ENCODE data around the gene FANCE. TPM values are rescaled to one million over a fixed set of nuclear protein-coding genes. Genes with fewer than 3 reads are reported as not detected.

The FANCE gene
- total and polyA plus RNA-seq, 2 experiments from 2014 or later: 4.1 to 8.7 TPM

DNA sequence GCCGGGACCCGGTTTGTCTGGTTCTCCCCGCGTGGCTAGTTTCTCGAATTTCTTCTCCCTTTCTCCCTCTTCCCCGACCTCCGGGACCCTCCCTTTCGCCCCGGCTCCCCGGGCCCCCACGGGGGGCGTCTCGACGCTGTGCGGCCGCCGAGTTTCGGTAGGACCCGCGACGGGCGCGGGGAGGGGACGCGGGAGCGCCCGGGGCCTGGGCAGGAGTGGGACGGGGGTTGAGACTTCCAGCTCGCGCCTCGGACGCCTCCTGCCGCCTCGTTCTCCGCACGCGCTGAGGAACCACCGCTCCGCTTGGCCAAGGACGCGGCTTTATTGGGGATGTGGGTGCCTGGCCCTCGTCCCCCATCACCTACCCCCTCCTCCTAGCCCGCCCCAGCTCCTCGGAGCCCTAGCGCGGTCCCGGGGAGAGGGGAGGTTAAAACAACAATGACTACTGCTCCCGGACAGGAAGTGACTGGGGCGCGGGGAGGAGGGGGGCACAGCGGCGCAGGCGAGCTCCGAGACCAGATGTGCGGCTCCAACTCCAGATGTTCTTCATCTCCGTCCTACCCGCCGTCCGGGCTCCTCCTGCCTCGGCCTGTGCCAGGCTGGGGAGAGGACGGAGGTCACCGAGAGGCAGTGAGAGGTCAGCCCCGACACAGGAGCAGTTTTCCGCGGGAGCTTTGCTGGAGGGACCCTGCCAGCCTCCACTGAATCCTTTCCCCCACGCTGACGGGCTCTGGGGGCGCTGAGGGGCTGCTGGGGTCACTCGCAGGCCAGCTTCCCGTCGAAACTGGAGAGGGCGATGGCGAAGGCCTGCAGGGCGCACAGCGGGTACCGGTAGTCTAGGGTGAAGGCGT, 45.7 kb downstream of the FANCE start:
- H3K4me3 ChIP-seq: peak overlapping the region; percentile 86
- peak overlapping the region; percentile 95 for H3K4me2 ChIP-seq
- peaks cover 65% of the 10 kb centered on the region for H3K79me2 ChIP-seq
- H3K9me3 ChIP-seq (ENCODE audit: low read depth): no peaks in the 10 kb centered on the region
- TF ChIP-seq EZH2phosphoT487 (IDR thresholded peaks at IDR 0.05; ENCODE audit: low read depth, severe bottlenecking, unreplicated experiment): no peak
- no peak for TF ChIP-seq CTCF (IDR thresholded peaks at IDR 0.05; ENCODE audit: poor library complexity)
- TF ChIP-seq EZH2 (IDR thresholded peaks at IDR 0.05; ENCODE audit: borderline replicate concordance): no peak
- DNase-seq (ENCODE audit: low spot score): peak; percentile 78
- H3K27me3 ChIP-seq: no peaks in the 10 kb centered on the region
- no peaks in the 10 kb centered on the region for H3K9me2 ChIP-seq (replicated peaks; ENCODE audit: insufficient read depth)
- H3K27ac ChIP-seq: peak overlapping the region; percentile 99
- peaks cover 18% of the 10 kb centered on the region for H4K20me1 ChIP-seq (ENCODE audit: insufficient read depth, poor library complexity, severe bottlenecking)
- 5% methylated on average over 44 of the region's 77 CpGs for WGBS (ENCODE audit: low lambda C conversion rate, missing lambda C conversion rate)
- H3K4me1 ChIP-seq (ENCODE audit: insufficient read depth): peaks cover 39% of the 10 kb centered on the region
- H3K36me3 ChIP-seq (replicated peaks; ENCODE audit: insufficient read depth, low read depth): no peaks in the 10 kb centered on the region
- peak overlapping the region; percentile 40 for H2AFZ ChIP-seq

DNA sequence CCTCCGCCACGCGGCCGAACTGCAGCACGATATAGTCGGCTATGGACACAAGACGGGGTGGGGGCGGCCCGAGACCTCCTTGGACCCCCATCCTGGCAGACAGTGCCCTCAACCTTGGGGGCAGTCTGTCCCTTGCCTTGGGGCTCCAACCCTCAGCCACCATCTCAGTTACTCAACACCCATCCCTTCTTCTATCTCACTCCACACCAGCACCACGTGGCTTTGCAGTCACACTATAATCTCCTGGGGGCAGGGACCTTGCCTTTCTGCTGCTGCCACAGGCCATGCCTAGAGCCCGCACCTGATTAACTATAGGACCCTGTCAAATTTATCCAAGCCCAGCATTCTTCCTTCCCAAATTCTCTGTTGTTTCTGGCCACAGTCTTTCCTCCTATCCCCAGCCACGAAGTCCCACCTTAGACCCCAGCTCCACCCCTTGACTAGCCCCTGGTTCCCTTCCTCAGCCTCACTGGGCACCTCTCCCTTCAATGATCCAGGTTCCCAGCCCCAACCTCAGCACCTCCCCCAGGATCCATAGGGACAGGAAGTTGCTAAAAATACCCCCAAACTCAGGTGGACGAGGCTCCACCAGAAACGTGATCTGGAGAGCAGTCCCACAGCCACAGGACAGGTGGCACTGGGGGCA, 46.4 kb downstream of the FANCE start:
- WGBS (ENCODE audit: low lambda C conversion rate, missing lambda C conversion rate): 30% methylated on average over 12 of the region's 14 CpGs

DNA sequence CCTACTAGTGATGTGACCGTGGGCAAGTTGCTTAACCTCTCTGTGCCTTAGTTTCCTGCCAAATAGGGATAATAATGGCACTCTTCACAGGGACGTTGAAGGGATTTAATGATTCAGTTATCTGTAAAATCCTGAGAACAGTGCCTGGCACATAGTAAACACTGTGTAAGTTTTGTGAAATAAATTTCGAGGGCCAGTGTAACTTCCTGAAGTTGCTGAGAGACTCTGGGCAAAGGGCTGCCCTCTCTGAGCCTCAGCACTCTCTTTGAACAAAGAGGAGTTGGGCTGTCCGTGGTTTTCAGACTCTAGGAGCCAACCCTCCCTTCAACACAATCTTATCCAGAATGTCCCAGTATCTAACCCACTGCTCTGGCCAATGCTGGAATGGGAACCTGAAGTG, 47.2 kb downstream of the FANCE start:
- H3K4me2 ChIP-seq: peak overlapping the region; percentile 95
- no peaks in the 10 kb centered on the region for H3K27me3 ChIP-seq

More for the DNA sequence above, 46.4 kb downstream of the FANCE start:
- H3K4me2 ChIP-seq: peak overlapping the region; percentile 95
- H3K79me2 ChIP-seq: peaks cover 58% of the 10 kb centered on the region
- H4K20me1 ChIP-seq (ENCODE audit: insufficient read depth, poor library complexity, severe bottlenecking): peaks cover 10% of the 10 kb centered on the region
- no peaks in the 10 kb centered on the region for H3K9me2 ChIP-seq (replicated peaks; ENCODE audit: insufficient read depth)
- peaks cover 31% of the 10 kb centered on the region for H3K4me1 ChIP-seq (ENCODE audit: insufficient read depth)
- TF ChIP-seq EZH2phosphoT487 (IDR thresholded peaks at IDR 0.05; ENCODE audit: low read depth, severe bottlenecking, unreplicated experiment) (no peak), EZH2 (IDR thresholded peaks at IDR 0.05; ENCODE audit: borderline replicate concordance) (no peak), CTCF (IDR thresholded peaks at IDR 0.05; ENCODE audit: poor library complexity) (no peak)
- no peak for DNase-seq (ENCODE audit: low spot score)
- H3K36me3 ChIP-seq (replicated peaks; ENCODE audit: insufficient read depth, low read depth): no peaks in the 10 kb centered on the region
- H3K9me3 ChIP-seq (ENCODE audit: low read depth): no peaks in the 10 kb centered on the region
- H3K4me3 ChIP-seq: peak overlapping the region; percentile 86
- H3K27me3 ChIP-seq: no peaks in the 10 kb centered on the region
- H3K27ac ChIP-seq: peak overlapping the region; percentile 99
- H2AFZ ChIP-seq: peak overlapping the region; percentile 13

More for the DNA sequence above, 47.2 kb downstream of the FANCE start:
- no peak overlapping the region for H3K27ac ChIP-seq
- H3K9me2 ChIP-seq (replicated peaks; ENCODE audit: insufficient read depth): no peaks in the 10 kb centered on the region
- TF ChIP-seq EZH2 (IDR thresholded peaks at IDR 0.05; ENCODE audit: borderline replicate concordance): no peak
- TF ChIP-seq EZH2phosphoT487 (IDR thresholded peaks at IDR 0.05; ENCODE audit: low read depth, severe bottlenecking, unreplicated experiment): no peak
- TF ChIP-seq CTCF (IDR thresholded peaks at IDR 0.05; ENCODE audit: poor library complexity): no peak
- H3K4me1 ChIP-seq (ENCODE audit: insufficient read depth): peaks cover 23% of the 10 kb centered on the region
- no peaks in the 10 kb centered on the region for H3K36me3 ChIP-seq (replicated peaks; ENCODE audit: insufficient read depth, low read depth)
- 81% methylated on average over 4 of the region's 4 CpGs for WGBS (ENCODE audit: low lambda C conversion rate, missing lambda C conversion rate)
- no peak overlapping the region for H2AFZ ChIP-seq
- no peaks in the 10 kb centered on the region for H3K9me3 ChIP-seq (ENCODE audit: low read depth)
- no peak overlapping the region for H3K4me3 ChIP-seq
- DNase-seq (ENCODE audit: low spot score): no peak
- H4K20me1 ChIP-seq (ENCODE audit: insufficient read depth, poor library complexity, severe bottlenecking): peaks cover 2% of the 10 kb centered on the region
- H3K79me2 ChIP-seq: peaks cover 50% of the 10 kb centered on the region

Data from hepatocyte (in vitro differentiated cells).